SJCRH30 (cell line): ENCODE measurements around the gene PLA2G7. TPM values are rescaled to one million over a fixed set of nuclear protein-coding genes. Genes with fewer than 3 reads are reported as not detected.
A peak's percentile ranks its signal among the peaks of the same experiment; 100 is the strongest.
"Not testable (repeated sequence)": the region's sequence is repeated elsewhere in the genome, so short reads cannot be mapped to it uniquely, and the experiment has no call there.

ENCODE experiments used
- DNase-seq, 2 experiments: peaks; one replicate each; pipeline ENCODE4 v3.0.0-alpha.2; 2015 to 2020
- H3K27ac ChIP-seq: fragments of 250-450 bp; sonication (Bioruptor Pico); 2 replicates; pipeline ENCODE4 v1.5.1; 2020; ENCODE audit warnings: mild to moderate bottlenecking, moderate library complexity
- H3K27me3 ChIP-seq: fragments of 250-450 bp; sonication (Bioruptor Pico); 2 replicates; pipeline ENCODE4 v1.5.1; 2020; ENCODE audit warnings: mild to moderate bottlenecking, moderate library complexity
- H3K36me3 ChIP-seq: fragments of 250-450 bp; sonication (Bioruptor Pico); 2 replicates; pipeline ENCODE4 v1.5.1; 2020; ENCODE audit warnings: mild to moderate bottlenecking, moderate library complexity
- H3K4me1 ChIP-seq: fragments of 250-450 bp; sonication (Bioruptor Pico); 2 replicates; pipeline ENCODE4 v1.5.1; 2020; ENCODE audit warnings: mild to moderate bottlenecking, moderate library complexity
- H3K4me3 ChIP-seq: fragments of 250-450 bp; sonication (Bioruptor Pico); 2 replicates; pipeline ENCODE4 v1.5.1; 2020; ENCODE audit warnings: mild to moderate bottlenecking, moderate library complexity
- H3K9me3 ChIP-seq: fragments of 250-450 bp; sonication (Bioruptor Pico); replicated peaks from 2 replicates; pipeline ENCODE4 v1.5.1; 2020; ENCODE audit warnings: mild to moderate bottlenecking, moderate library complexity
- total RNA-seq: library from RNA; depleted of rRNA; stranded (reverse); fragments of >200 nt; shearing (Covaris generic); gene quantifications from 2 replicates; pipeline ENCODE4 v1.2.3, GENCODE V29; 2014

PLA2G7 gene
- total RNA-seq, 1 experiment from 2014 or later: not detected

GRCh38 chr6:46758960-46759753 is 24.0 kb upstream of the PLA2G7 start:
- H3K9me3 ChIP-seq: no peaks in the 10 kb centered on the region
- no peak overlapping the region for H3K27ac ChIP-seq
- peaks cover 11% of the 10 kb centered on the region for H3K4me1 ChIP-seq
- H3K36me3 ChIP-seq: no peaks in the 10 kb centered on the region
- no peak overlapping the region for H3K4me3 ChIP-seq
- no peak for DNase-seq
- H3K27me3 ChIP-seq: no peaks in the 10 kb centered on the region

- no peak overlapping the region for H3K27ac ChIP-seq
- no peaks in the 10 kb centered on the region for H3K27me3 ChIP-seq
- no peaks in the 10 kb centered on the region for H3K36me3 ChIP-seq
- peaks cover 11% of the 10 kb centered on the region for H3K4me1 ChIP-seq
- no peaks in the 10 kb centered on the region for H3K9me3 ChIP-seq
- no peak overlapping the region for H3K4me3 ChIP-seq
- DNase-seq: peak; percentile 18 to 21
Measured at GRCh38 chr6:46757214-46757596, 22.0 kb upstream of the PLA2G7 start.

GRCh38 chr6:46756469-46757213 is 21.5 kb upstream of the PLA2G7 start:
- H3K4me3 ChIP-seq: no peak overlapping the region
- no peak overlapping the region for H3K27ac ChIP-seq
- peak; percentile 15 to 39 for DNase-seq
- no peaks in the 10 kb centered on the region for H3K27me3 ChIP-seq
- no peaks in the 10 kb centered on the region for H3K9me3 ChIP-seq
- no peaks in the 10 kb centered on the region for H3K36me3 ChIP-seq
- H3K4me1 ChIP-seq: peaks cover 11% of the 10 kb centered on the region

GRCh38 chr6:46755865-46756264 is 20.7 kb upstream of the PLA2G7 start:
- no peak for DNase-seq
- Histone ChIP-seq H3K27ac (no peak overlapping the region), H3K27me3 (no peaks in the 10 kb centered on the region), H3K4me3 (no peak overlapping the region), H3K36me3 (no peaks in the 10 kb centered on the region), H3K4me1 (peaks cover 11% of the 10 kb centered on the region), H3K9me3 (no peaks in the 10 kb centered on the region)

GRCh38 chr6:46751658-46752057 is 16.5 kb upstream of the PLA2G7 start:
- Histone ChIP-seq H3K27me3 (no peaks in the 10 kb centered on the region), H3K36me3 (no peaks in the 10 kb centered on the region), H3K4me1 (peaks cover under 1% of the 10 kb centered on the region), H3K9me3 (no peaks in the 10 kb centered on the region), H3K27ac (no peak overlapping the region), H3K4me3 (no peak overlapping the region)
- no peak for DNase-seq

GRCh38 chr6:46749731-46750130 is 14.6 kb upstream of the PLA2G7 start:
- Histone ChIP-seq H3K4me1 (no peaks in the 10 kb centered on the region), H3K27ac (no peak overlapping the region), H3K9me3 (no peaks in the 10 kb centered on the region), H3K27me3 (no peaks in the 10 kb centered on the region), H3K36me3 (no peaks in the 10 kb centered on the region), H3K4me3 (no peak overlapping the region)
- no peak for DNase-seq

- H3K27ac ChIP-seq: no peak overlapping the region
- H3K4me3 ChIP-seq: no peak overlapping the region
- no peaks in the 10 kb centered on the region for H3K4me1 ChIP-seq
- no peaks in the 10 kb centered on the region for H3K9me3 ChIP-seq
- no peaks in the 10 kb centered on the region for H3K27me3 ChIP-seq
- no peaks in the 10 kb centered on the region for H3K36me3 ChIP-seq
- DNase-seq: no peak
Measured at GRCh38 chr6:46748940-46749503, 13.8 kb upstream of the PLA2G7 start.

- DNase-seq: no peak
- no peaks in the 10 kb centered on the region for H3K9me3 ChIP-seq
Measured at GRCh38 chr6:46746696-46747095, 11.5 kb upstream of the PLA2G7 start, which contains the start of gene ANKRD66. TSS of gene ANKRD66 (plus strand) at chr6:46746933. CDS start at chr6:46751949, 5,016 bp downstream.

GRCh38 chr6:46745973-46746372 is 10.8 kb upstream of the PLA2G7 start:
- Histone ChIP-seq H3K9me3 (no peaks in the 10 kb centered on the region), H3K4me3 (no peak overlapping the region), H3K36me3 (no peaks in the 10 kb centered on the region), H3K4me1 (no peaks in the 10 kb centered on the region), H3K27ac (no peak overlapping the region), H3K27me3 (no peaks in the 10 kb centered on the region)
- DNase-seq: no peak

More at GRCh38 chr6:46746696-46747095, 11.5 kb upstream of the PLA2G7 start, which contains the start of gene ANKRD66:
- Histone ChIP-seq H3K27ac (no peak within 1 kb of the TSS), H3K36me3 (no peaks in the 10 kb centered on the region), H3K4me3 (no peak within 1 kb of the TSS), H3K4me1 (no peaks in the 10 kb centered on the region), H3K27me3 (no peaks in the 10 kb centered on the region)

GRCh38 chr6:46744159-46744725 is 9.1 kb upstream of the PLA2G7 start:
- H3K27me3 ChIP-seq, DNase-seq, H3K27ac ChIP-seq: not testable (repeated sequence)

GRCh38 chr6:46743425-46744158 is 8.4 kb upstream of the PLA2G7 start:
- Histone ChIP-seq H3K36me3 (no peaks in the 10 kb centered on the region), H3K9me3 (no peaks in the 10 kb centered on the region), H3K4me1 (no peaks in the 10 kb centered on the region), H3K27ac (no peak overlapping the region), H3K27me3 (no peaks in the 10 kb centered on the region), H3K4me3 (no peak overlapping the region)
- DNase-seq: no peak

More at GRCh38 chr6:46744159-46744725, 9.1 kb upstream of the PLA2G7 start:
- H3K4me1 ChIP-seq, H3K9me3 ChIP-seq, H3K4me3 ChIP-seq, H3K36me3 ChIP-seq: not testable (repeated sequence)

GRCh38 chr6:46741910-46742309 is 6.7 kb upstream of the PLA2G7 start:
- H3K27ac ChIP-seq: no peak overlapping the region
- H3K4me3 ChIP-seq: no peak overlapping the region
- H3K27me3 ChIP-seq: no peaks in the 10 kb centered on the region
- H3K4me1 ChIP-seq: no peaks in the 10 kb centered on the region
- H3K9me3 ChIP-seq: no peaks in the 10 kb centered on the region
- DNase-seq: no peak
- no peaks in the 10 kb centered on the region for H3K36me3 ChIP-seq

GRCh38 chr6:46741482-46741881 is 6.3 kb upstream of the PLA2G7 start:
- no peak for DNase-seq
- H3K36me3 ChIP-seq: no peaks in the 10 kb centered on the region
- H3K9me3 ChIP-seq: no peaks in the 10 kb centered on the region
- no peak overlapping the region for H3K27ac ChIP-seq
- no peak overlapping the region for H3K4me3 ChIP-seq
- H3K4me1 ChIP-seq: no peaks in the 10 kb centered on the region
- H3K27me3 ChIP-seq: no peaks in the 10 kb centered on the region

- H3K27ac ChIP-seq: no peak overlapping the region
- no peak overlapping the region for H3K4me3 ChIP-seq
- no peaks in the 10 kb centered on the region for H3K9me3 ChIP-seq
- no peak for DNase-seq
- no peaks in the 10 kb centered on the region for H3K4me1 ChIP-seq
- no peaks in the 10 kb centered on the region for H3K27me3 ChIP-seq
- H3K36me3 ChIP-seq: no peaks in the 10 kb centered on the region
Measured at GRCh38 chr6:46736906-46737305, 1.7 kb upstream of the PLA2G7 start.
